HG03575 (cell line): ENCODE measurements around the gene CLSTN2.

ENCODE experiments used
- ATAC-seq: cut with Tn5 transposase; IDR thresholded peaks from one replicate; pipeline ENCODE4 v1.9.1; 2021; ENCODE audit not compliant: unreplicated experiment, insufficient number of reproducible peaks, low FRiP score; ENCODE audit errors: extremely low read depth

CLSTN2 gene

DNA sequence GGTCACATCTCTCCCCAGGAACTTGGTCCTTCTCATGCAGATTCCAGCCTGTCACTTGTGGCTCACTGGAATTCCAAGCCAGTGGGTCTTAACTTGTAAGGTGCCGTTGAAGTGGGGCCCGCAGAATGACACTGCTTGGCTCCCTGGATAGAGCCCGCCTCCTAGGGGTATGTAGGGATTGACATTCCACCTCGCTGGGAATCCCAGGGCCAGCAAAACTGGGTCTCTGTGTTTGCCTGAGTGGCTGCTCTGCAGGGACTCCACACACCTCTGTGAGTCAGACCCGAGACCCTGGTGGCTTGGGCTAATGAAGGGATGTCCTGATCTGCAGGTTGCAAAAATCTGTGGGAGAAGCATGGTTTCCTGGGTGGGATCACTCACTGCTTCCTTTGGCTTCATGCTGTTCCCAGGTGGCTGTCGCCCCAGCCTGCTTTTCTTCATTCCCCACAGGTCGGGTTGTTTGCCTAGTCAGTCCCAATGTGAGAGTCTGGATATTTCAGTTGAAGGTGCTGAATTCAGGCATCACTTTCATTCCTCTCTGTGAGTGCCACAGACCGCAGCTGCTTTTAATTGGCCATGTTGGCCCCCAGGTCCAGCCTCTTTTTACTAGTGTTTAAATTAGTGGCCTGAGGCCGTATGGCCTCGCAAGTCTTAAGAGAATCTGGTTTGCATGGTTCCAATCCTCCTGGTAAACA, 586.9 kb downstream of the CLSTN2 start:
- ATAC-seq, result no peak

DNA sequence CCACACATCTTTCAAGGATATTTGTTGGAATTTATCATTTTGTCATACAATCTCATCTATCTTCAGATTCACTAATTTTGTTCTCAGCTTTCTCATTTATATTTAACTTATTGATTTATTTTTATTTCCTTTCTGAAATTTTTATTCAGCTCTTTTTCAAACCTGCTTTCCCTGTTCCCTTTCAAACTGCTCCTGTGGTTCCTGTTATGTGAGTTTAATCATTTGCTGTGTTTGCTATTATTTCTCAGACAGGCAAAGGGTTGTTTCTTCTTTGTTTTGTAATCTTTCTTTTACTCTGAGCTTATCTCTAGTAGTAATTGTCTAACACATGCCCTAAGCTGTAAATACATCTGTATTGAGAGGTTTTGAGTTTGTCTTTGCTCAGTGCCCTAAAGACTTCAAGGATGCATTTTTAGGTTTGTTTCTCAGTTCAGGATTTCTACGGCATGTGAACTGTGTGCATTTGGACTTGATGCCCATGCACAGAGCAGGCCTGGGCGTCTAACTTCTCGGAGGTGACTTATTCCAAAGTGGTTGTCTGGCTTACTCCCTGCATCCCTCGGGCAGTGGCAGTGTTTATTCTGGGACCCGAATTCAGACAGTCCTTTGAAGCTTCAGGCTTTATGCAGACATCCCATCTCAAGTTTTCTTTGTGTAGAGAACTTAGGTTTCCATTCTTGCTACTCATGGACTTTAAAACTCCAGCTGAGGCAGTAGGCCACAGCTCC, 587.8 kb downstream of the CLSTN2 start:
- no peak for ATAC-seq

DNA sequence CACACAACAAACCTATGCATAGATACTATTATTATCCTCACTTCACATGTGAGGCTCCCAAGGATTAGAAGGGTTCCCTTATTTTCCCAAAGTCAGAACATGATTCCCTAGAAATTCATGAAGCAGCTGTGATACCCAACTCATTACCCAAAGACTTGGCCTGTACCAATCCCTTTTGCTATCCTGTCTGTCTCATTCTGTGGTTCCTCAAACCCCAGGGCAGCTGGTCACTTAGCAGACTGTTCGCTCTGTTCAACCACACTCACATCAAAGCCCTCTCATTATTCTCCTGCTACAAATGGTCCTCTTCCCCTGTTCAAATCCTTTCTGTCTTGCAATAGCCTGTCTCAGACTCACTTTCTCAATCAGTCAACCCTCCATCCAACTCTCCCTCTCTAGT, 588.6 kb downstream of the CLSTN2 start:
- no peak for ATAC-seq

DNA sequence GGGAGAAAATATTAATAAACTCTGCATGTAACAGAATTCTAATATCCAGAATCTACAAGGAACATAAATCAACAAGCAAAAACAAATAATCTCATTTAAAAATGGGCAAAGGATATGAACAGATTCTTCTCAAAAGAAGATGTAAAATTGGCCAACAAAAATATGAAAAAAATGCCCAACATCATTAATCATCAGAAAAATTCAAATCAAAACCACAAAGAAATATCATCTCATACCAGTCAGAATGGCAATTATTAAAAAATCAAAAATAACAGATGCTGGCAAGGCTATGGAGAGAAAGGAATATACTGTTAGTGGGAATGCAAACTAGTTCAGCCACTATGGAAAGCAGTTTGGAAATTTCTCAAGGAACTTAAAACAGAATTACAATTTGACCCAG, 592.2 kb downstream of the CLSTN2 start:
- ATAC-seq, result no peak

DNA sequence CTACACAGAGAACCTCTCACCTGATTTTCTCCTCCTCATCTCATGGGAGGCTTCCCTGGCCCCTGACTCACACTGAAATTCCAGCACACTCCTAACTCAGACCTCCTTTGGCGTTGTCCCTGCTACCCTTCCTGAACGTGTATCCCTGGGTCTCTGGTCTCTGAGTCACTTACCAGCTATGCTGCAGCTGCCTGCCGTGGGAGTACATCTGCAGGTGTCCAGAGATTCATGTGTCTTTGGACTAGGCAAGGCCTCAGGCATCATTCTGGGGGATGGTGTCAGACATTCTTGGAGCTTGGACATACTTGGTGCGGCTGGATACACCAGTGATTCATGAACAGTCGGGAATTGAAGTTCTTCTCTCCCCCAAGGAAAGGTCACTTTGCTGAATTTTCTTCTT, 594.1 kb downstream of the CLSTN2 start:
- ATAC-seq, result no peak

DNA sequence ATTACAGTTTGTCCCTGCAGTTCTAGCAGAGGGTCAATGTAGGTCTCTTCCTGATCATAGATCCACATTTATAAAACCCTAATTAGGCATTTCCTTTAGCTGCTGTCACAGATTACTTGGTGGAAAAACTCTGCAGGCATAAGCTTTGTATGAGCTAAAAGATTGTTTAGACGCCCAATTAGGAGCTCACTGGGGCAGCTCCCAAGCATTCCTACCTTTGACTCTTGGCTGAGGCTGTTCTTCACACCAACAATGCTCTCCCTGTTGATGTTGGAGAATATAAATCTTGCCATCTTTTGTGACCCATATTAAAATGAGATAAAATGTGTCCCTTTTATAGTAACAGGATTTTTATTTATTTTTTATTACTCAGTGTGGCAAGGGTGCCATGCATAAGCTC, 594.6 kb downstream of the CLSTN2 start:
- no peak for ATAC-seq

DNA sequence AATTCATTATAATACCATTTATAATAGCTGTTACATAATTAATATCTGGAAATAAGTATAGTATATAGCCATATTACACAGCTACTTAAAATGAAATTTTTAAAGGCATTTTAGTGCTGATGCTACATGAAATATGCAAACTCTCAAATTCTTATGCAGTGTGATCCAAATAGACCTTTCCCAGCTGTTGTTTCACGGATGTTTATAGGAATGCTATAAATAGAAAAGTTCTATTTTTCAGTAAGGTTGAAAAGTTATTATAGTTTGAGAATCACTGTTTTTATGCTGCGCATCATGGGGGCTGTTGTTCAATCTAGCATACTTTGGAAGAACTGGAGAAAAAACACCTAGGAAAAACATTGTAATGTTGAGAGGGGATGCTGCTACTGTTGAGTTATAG, 595.1 kb downstream of the CLSTN2 start:
- ATAC-seq, result no peak

DNA sequence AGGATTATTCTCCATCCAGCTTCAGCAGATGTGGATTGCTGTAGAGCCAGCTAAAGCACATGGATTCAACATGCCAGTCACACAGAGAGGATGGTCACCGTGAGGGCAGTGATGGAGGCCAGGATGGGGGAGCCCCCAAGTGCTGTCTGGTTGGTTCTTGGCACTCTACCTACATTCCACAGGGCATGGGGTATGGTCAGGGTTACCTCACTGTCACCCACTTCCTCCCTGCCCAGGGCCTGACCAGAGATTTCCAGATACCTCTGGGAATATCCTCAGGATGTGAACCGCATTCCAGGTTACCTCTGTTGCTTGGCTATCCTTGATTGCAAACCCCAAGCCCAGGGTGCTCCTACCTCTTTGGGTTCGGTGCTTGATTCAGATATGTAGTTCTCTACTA, 595.6 kb downstream of the CLSTN2 start:
- no peak for ATAC-seq

DNA sequence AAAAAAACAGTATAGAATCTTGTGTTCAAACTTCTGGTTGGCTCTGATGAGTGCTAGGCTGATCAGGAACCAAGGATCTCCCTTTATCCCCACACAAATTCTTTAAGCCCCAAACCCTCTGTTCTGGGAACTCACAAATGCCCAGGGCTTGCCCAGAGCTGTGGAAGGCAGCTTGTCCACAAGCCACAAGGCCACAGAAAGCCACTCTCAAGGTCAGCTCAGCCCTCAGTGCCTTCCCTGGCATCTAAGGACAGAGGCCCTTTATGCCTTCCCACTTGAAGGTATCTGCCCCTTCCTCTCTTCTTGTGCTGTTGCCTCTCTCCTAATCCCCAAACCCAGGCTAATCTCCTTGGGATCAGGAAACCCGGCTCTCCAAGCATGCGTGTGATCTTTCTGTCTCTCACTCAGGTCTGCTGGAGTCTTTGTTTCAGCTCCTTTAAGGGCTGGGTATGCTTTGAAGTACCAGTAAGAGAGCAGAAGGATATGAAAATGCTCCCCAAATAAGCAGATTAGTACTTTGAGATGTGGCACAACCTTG, 597.9 kb downstream of the CLSTN2 start:
- ATAC-seq, result no peak

DNA sequence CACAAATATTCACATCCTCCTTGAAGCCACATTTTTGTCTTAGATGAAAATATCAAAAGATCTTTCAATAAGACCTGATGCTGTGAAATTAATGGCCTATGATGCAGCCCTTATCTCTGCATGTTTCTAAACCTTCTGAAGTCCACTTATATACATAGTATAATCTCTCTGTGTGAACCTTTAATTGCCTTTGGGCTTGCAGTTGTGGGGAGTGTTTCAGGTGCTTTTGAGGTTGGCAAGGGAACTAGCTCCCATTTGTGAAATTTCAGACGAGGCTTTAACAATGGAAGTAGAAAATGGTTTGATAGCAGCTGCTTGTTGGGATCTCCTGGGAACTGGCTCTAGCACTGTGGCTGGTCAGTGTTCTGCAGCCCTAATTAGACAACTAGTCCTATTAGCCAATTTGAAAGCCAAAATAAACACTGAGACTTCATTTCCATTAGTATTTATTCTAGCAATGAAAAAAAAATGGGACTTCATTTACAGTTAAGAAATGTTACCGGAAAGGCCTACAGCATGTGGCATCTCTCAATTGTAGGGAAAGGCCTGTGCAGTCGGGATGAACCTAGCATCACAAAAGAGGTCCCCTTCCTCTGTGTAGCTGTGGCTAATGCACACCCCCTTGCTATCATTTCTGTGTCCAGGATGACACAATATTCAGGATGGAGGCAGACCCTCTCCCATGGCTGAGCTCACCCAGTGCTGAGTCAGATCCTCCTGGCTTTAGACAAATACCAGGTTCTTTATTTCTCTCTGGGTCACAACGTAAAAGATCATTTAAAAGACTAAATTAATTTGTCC, 602.1 kb downstream of the CLSTN2 start:
- no peak for ATAC-seq

DNA sequence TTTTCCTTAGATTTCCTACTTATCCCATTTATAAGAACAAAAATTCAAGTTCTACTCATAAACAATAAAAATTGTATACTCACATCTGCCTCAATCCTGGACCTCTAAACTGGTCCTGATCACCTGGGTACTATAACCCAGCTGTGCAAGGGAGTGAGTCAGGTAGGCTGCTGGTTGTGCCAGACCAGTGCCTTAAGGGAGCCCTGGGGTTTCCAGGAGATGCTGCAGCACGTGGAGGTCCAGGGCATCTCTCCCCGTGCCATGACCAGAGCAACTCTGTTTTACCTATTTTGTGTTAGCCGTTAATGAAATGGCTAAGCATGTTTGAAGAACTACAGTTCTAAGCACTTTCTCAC, 602.7 kb downstream of the CLSTN2 start:
- no peak for ATAC-seq

DNA sequence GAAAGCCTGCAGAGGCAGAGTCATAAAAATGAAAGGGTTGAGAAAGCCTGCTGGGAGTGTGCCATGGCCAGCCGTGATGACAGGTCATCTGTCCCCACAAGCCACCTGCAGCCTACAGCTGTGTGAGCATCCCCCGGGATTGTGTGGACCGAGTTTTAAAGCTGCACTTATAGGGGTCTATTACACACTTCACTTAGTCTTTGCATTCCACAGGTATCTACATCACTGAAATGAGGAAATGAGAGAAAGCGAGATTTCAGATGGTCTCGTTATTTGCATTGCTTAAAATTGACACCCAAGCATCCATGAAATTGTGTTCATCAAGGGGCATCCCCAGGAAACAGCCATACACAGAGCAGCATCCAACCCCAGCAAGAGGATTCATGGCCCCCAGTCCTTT, 605.3 kb downstream of the CLSTN2 start:
- ATAC-seq, result no peak

DNA sequence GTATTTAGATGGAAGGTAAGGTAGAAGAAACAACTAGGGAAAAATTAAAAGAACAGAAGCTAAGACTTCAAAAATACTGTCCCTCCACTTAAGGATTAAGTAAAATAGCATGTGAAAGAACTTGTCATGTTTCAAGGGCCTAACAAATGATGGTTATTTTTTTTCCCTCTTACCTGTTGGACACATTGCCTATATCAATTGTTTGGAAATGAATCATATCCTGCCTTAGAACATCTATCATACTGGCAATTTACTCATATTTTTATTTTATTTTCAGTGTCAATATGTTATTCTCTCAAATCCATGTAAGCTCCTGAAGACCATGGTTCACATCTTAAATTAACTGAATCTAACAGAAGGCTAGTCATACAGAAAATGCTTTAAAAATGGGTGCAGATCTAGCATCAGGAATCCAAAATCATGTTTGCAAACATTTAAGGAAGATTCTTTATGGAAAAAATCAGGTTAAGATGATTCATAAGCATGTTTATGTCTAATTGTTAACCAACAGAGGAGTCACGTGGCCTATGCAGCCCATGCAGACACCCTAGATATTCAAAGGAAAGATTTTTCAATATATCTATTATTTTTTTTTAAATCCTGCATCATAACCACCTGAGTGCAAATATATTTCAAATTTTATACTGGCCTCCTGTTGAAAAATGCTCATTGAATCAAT, 607.1 kb downstream of the CLSTN2 start:
- ATAC-seq, result no peak

DNA sequence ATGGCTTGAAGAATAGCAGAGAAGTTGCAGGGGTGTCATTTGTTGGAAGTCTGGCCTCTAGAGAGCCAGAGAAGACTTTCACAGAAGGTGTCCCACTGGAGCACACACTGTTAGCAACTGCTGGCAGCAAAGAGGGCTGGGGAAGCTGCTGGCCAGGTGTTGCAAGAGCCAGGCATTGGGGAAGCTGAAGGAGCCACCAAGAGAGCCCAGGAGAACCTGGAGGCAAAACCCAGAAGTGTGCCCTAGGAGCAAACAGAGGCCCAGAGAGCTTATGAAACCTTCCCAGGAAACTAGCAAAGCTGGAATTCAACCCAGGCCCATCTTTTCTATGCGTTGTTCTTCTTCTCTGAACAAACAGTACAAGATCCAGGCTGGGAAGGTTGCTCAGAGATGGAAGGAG, 610.2 kb downstream of the CLSTN2 start:
- ATAC-seq, result no peak

DNA sequence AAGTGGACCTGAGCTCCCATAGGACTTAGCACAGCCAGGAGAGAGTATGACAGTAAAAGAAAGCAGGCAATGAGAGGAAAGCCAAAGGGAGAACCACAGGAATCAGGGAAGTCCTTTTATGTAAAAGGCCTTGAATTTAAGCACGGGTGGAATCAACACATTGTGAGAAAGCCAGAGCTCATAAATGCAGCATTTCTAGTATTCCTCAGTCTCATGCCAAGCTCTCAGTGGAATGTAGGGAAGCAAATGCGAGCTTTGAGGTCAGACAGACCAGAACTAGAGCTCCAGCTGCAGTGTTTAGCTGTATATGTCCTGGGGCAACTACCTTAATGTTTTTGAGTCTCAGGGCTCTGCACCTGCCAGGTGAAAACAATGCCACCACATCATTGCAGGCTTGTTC, 610.8 kb downstream of the CLSTN2 start:
- ATAC-seq, result no peak

DNA sequence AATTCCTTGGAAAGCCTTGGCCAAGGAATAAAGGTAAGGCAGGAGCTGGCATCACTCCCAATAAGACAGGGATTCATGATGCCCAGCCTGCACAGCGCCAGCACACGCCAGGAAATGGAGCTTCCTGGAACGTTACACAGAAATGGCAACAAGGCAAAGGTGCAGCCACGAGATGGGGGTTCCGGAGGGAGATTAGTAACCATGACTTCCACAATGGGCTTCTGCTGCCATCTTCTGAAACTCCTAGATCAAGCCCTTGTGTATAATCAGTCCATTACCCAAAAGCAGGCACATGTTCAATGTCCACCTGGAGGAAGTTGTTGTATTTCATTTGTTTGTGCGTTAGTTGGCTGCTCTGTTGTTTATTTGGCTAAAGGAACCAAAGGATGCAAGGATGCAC, 611.7 kb downstream of the CLSTN2 start:
- ATAC-seq, result no peak

DNA sequence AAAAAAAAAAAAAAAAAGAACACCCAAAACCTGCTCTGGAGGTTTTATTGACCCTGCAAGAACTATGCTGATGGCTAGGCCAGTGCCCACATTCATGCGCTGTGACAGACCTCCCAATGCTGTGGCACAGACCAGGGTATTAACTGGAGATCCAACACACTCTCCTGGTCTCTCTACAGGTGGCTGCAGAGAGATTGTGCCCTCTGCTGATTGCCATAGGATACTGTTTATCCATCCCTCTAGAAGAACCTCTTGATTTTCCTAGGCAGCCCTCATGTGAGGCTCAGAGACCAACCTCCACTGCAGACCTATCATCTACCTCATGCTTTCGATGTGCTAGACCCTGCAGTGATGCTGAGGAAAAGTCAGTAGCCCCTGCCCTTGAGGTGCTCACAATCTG, 617.4 kb downstream of the CLSTN2 start:
- no peak for ATAC-seq

DNA sequence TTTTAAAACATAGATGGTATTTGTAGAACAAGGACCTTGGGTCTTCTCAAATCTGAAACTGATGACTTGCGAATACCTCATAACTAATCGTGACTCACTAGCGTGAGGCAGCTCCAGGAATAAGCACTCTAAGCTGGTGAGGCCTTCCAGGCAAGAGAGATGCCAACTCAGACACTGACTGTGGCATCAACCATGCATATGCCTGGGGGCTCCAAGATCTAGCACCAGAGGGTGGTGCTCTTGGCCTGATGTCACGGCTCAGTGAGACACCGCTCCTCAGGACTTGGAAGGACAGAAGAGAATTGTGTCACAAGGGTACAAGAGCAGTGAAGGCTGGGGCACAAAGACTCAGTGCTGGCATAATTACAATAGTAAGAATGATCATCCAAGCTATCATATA, 617.9 kb downstream of the CLSTN2 start:
- no peak for ATAC-seq

DNA sequence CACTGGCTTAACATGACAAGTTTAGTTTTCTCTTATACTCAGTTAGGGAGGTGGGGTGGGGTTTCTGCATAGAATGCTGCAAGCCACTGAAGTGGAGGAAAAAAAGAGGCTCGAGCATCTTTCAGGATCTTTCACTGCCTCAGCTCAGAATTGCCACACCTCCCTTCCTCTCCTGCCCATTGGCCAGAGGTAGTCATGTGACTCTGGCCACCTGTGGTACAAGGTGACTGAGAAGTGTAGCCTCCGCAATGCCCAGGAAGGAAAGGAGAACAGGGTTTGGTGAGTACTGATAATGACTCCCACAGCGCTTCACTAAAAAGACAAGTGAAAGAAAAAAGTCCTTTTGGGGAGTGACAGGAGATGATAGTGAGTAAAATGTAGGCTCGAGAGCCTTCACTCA, 618.6 kb downstream of the CLSTN2 start:
- ATAC-seq, result no peak
